MM.1S (cell line): ENCODE measurements around the gene CSF1.

Experiments used
- DNase-seq: peaks from one replicate; pipeline ENCODE4 v3.0.0-alpha.2; 2015
- H2AFZ ChIP-seq: fragments of 300-600 bp; sonication (generic); 2 replicates; pipeline ENCODE4 v1.6.0; 2016; ENCODE audit warnings: antibody characterized with exemption, low read length
- H3F3A ChIP-seq: fragments of 300-600 bp; sonication (generic); 2 replicates; pipeline ENCODE4 v1.6.1; 2016; ENCODE audit warnings: mild to moderate bottlenecking, antibody characterized with exemption, low read length, moderate library complexity, mixed read lengths; ENCODE audit not compliant: insufficient read depth
- H3K27ac ChIP-seq: fragments of 300-600 bp; sonication (generic); 2 replicates; pipeline ENCODE4 v1.5.1; 2016; ENCODE audit warnings: mild to moderate bottlenecking, low read length
- H3K27me3 ChIP-seq: fragments of 300-600 bp; sonication (generic); replicated peaks from 2 replicates; pipeline ENCODE4 v1.6.0; 2016; ENCODE audit warnings: low read length; ENCODE audit not compliant: insufficient read depth
- H3K36me3 ChIP-seq: fragments of 300-600 bp; sonication (generic); replicated peaks from 2 replicates; pipeline ENCODE4 v1.6.1; 2016; ENCODE audit warnings: mild to moderate bottlenecking, low read length, mixed read lengths; ENCODE audit not compliant: insufficient read depth
- H3K4me1 ChIP-seq: fragments of 300-600 bp; sonication (generic); 2 replicates; pipeline ENCODE4 v1.6.1; 2016; ENCODE audit warnings: low read length, mixed read lengths
- H3K4me2 ChIP-seq: fragments of 300-600 bp; sonication (generic); 2 replicates; pipeline ENCODE4 v1.6.0; 2016; ENCODE audit warnings: low read depth, low read length
- H3K4me3 ChIP-seq: fragments of 300-600 bp; sonication (generic); 2 replicates; pipeline ENCODE4 v1.5.1; 2016; ENCODE audit warnings: low read length, mixed read lengths
- H3K79me2 ChIP-seq: fragments of 300-600 bp; sonication (generic); 2 replicates; pipeline ENCODE4 v1.6.1; 2016; ENCODE audit warnings: mixed run types, low read length, mixed read lengths
- H3K9ac ChIP-seq: fragments of 300-600 bp; sonication (generic); 2 replicates; pipeline ENCODE4 v1.6.1; 2016; ENCODE audit warnings: low read length, mixed read lengths
- H3K9me2 ChIP-seq: fragments of 300-600 bp; sonication (generic); replicated peaks from 2 replicates; pipeline ENCODE4 v1.6.1; 2016; ENCODE audit warnings: mild to moderate bottlenecking, low read length, mixed read lengths; ENCODE audit not compliant: insufficient read depth
- H3K9me3 ChIP-seq: fragments of 300-600 bp; sonication (generic); replicated peaks from 2 replicates; pipeline ENCODE4 v1.6.1; 2016; ENCODE audit warnings: mild to moderate bottlenecking, low read length, mixed read lengths; ENCODE audit not compliant: insufficient read depth
- H4K20me1 ChIP-seq: fragments of 300-600 bp; sonication (generic); 2 replicates; pipeline ENCODE4 v1.6.1; 2016; ENCODE audit warnings: mild to moderate bottlenecking, low read length, moderate library complexity, mixed read lengths; ENCODE audit not compliant: insufficient read depth
- EZH2 ChIP-seq: fragments of 300-600 bp; sonication (generic); optimal IDR thresholded peaks from 2 replicates; pipeline ENCODE3; 2017; ENCODE audit warnings: low read depth, mild to moderate bottlenecking, antibody characterized with exemption, low read length, mixed read lengths
- EZH2phosphoT487 ChIP-seq: fragments of 300-600 bp; sonication (generic); IDR thresholded peaks from 2 replicates; pipeline ENCODE4 v1.6.1; 2018; ENCODE audit warnings: antibody characterized with exemption, low read length
- TF ChIP-seq, protein P1 (sequence below): fragments of 300-600 bp; sonication (generic); IDR thresholded peaks from 2 replicates; pipeline ENCODE4 v1.5.1; 2016; ENCODE audit warnings: antibody characterized with exemption, low read length, mixed read lengths

The CSF1 gene

DNA sequence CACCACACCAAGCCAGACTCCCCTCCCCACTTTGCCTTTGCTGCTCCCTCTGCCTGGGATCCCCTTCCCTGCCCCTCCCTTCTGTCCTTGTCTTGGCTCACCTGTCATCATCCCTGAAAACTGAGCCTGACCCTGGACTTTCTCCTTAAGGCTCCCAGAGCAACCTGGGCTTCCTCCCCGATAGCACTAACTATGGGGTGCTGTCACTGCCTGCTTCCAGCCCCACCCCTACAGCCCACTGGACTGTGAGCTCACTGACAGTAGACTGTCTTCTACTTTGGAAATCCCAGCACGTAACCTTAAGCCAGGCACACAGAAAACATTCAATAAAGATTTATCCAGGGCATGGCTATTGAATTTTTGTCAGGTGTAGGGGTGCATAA, 9.5 kb upstream of the CSF1 start:
- H3K79me2 ChIP-seq = no peaks in the 10 kb centered on the region
- DNase-seq = no peak
- no peaks in the 10 kb centered on the region for H3K9me3 ChIP-seq
- H3K4me1 ChIP-seq = peaks cover 7% of the 10 kb centered on the region; the same call in 1 of the 2 replicates
- H3K9me2 ChIP-seq = no peaks in the 10 kb centered on the region
- no peak overlapping the region for H3K4me3 ChIP-seq
- H3K27ac ChIP-seq = no peak overlapping the region
- no peaks in the 10 kb centered on the region for H4K20me1 ChIP-seq
- TF ChIP-seq EZH2 (no peak), EZH2phosphoT487 (no peak)
- TF ChIP-seq, protein P1, sequence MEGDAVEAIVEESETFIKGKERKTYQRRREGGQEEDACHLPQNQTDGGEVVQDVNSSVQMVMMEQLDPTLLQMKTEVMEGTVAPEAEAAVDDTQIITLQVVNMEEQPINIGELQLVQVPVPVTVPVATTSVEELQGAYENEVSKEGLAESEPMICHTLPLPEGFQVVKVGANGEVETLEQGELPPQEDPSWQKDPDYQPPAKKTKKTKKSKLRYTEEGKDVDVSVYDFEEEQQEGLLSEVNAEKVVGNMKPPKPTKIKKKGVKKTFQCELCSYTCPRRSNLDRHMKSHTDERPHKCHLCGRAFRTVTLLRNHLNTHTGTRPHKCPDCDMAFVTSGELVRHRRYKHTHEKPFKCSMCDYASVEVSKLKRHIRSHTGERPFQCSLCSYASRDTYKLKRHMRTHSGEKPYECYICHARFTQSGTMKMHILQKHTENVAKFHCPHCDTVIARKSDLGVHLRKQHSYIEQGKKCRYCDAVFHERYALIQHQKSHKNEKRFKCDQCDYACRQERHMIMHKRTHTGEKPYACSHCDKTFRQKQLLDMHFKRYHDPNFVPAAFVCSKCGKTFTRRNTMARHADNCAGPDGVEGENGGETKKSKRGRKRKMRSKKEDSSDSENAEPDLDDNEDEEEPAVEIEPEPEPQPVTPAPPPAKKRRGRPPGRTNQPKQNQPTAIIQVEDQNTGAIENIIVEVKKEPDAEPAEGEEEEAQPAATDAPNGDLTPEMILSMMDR = no peak
- H3K4me2 ChIP-seq = no peak overlapping the region
- no peaks in the 10 kb centered on the region for H3F3A ChIP-seq
- H3K36me3 ChIP-seq = no peaks in the 10 kb centered on the region
- no peak overlapping the region for H2AFZ ChIP-seq
- no peak overlapping the region for H3K9ac ChIP-seq
- no peaks in the 10 kb centered on the region for H3K27me3 ChIP-seq

DNA sequence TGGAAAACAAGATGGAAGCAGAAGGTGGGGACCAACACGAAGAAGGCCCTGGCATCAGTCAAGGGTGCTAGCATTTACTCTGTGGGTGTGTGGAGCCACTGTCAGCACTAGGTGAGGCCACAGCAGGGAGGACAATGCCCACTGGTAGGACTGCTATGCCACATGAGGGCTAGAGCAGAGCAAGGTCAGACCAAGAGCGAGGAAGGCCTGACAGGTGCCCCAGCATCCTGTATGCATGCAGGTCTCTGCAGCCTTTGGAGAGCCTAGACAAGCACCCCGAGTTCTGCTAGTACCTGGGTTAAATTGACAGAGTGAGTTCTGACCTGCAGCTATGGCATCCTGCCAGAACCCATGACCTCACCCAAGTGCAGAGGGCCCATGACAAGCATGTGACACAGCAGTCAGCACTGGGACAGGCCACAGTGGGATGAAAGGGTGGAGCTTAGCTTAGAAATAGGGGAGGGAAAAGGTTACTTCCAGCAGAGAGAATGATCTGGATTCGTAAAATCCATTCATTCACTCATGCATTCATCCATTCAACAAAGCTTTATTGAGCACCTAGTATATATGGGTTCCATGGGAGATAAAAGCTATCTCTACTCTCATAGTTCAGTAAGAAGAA, 9.0 kb upstream of the CSF1 start:
- no peaks in the 10 kb centered on the region for H3K27me3 ChIP-seq
- H3K9ac ChIP-seq = no peak overlapping the region
- no peaks in the 10 kb centered on the region for H3K9me3 ChIP-seq
- no peak overlapping the region for H2AFZ ChIP-seq
- H3K4me2 ChIP-seq = no peak overlapping the region
- H3K79me2 ChIP-seq = no peaks in the 10 kb centered on the region
- DNase-seq = no peak
- no peaks in the 10 kb centered on the region for H4K20me1 ChIP-seq
- no peak overlapping the region for H3K27ac ChIP-seq
- no peaks in the 10 kb centered on the region for H3K9me2 ChIP-seq
- no peak for TF ChIP-seq EZH2phosphoT487
- TF ChIP-seq, protein P1 = no peak
- no peak for TF ChIP-seq EZH2
- H3K4me3 ChIP-seq = no peak overlapping the region
- H3F3A ChIP-seq = no peaks in the 10 kb centered on the region
- peaks cover 12% of the 10 kb centered on the region for H3K4me1 ChIP-seq
- H3K36me3 ChIP-seq = no peaks in the 10 kb centered on the region

DNA sequence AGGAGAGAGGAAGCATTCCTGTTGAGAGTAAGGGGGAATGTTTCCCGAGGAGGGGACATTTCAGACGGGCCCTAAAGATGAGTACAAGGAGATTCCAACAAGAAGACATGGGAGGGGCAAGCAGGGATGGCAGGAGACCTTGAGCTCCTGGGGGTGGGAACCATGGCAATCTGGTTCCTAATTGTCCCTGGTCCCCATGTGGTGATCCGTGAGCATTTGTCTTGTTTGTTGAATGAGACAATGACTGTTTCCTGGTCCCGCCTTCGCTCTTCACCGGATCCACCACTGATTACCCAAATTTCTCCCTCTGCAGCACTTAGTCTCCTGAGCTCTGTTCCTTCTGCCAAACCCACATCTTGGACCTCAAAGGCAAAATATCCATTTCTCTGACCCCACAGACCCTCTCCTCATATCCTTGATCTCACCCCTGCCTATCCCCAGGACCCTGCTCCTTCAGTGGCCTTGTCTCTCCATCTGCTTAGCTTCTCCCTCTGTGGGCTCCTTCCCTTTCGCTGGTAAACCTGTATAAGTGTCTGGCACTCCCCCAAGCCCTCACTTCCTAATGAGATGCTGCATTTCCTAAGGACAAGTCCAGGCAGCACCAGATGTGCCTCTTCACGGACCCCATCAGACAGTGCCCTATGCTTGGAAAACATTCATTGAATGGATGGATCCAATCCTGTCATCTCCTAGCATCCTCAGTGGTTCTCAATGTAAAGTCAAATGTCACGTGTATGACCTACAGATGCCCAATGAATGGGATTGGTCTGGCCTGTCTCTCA, 8.3 kb upstream of the CSF1 start:
- H3K4me1 ChIP-seq = peaks cover 14% of the 10 kb centered on the region
- H3F3A ChIP-seq = no peaks in the 10 kb centered on the region
- no peak for DNase-seq
- TF ChIP-seq EZH2 (no peak), EZH2phosphoT487 (no peak)
- TF ChIP-seq, protein P1 = no peak
- H3K9me2 ChIP-seq = no peaks in the 10 kb centered on the region
- no peak overlapping the region for H3K4me2 ChIP-seq
- no peaks in the 10 kb centered on the region for H4K20me1 ChIP-seq
- no peaks in the 10 kb centered on the region for H3K9me3 ChIP-seq
- no peak overlapping the region for H3K4me3 ChIP-seq
- no peaks in the 10 kb centered on the region for H3K79me2 ChIP-seq
- H2AFZ ChIP-seq = no peak overlapping the region
- no peaks in the 10 kb centered on the region for H3K36me3 ChIP-seq
- H3K27ac ChIP-seq = no peak overlapping the region
- no peaks in the 10 kb centered on the region for H3K27me3 ChIP-seq
- no peak overlapping the region for H3K9ac ChIP-seq
